ENCODE results near the gene NR3C1. TPM values are rescaled to one million over a fixed set of nuclear protein-coding genes. Genes with fewer than 3 reads are reported as not detected.

Gene NR3C1
- total RNA-seq, 6 experiments from 2014 or later, result 27.3 to 60.1 (median 47.2) TPM

DNA sequence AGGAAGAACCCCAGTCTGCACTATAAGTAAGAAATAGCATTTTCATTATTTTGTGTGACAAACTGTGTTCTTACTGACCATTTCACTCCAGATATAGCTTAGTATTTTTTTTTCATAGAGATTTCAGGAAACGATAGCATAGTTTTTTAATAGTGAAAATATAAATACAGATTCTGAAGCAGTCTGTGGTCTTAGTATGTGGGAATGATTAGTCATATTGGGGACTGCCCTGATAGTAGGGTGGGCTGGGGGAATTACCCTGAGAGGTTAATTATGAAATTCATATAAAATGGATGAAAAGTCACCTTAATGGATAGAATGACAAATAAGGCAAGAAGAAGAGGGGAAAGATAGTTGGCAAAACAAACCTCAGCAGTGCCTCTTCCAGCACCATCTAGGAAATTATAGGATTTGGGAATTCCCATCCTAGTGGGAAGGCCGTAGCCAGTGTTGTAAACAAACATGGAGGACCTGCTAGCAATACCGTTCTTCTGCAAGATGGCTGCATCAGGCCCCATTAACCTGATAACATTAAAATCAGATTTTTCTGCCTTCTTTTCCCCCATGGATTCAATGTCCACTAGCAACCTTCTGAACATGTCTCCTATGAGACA, 23.7 kb upstream of the NR3C1 start:
- Histone ChIP-seq H3K36me3 (no peaks in the 10 kb centered on the region), H3K27ac (no peak overlapping the region), H3K4me3 (no peak overlapping the region), H3K27me3 (no peaks in the 10 kb centered on the region), H3K4me1 (peaks cover 0 to 27% (median 4%) of the 10 kb centered on the region in 4 donors), H3K9me3 (no peaks in the 10 kb centered on the region)
- no peak for ATAC-seq
- 83% methylated on average over 1 of the region's 3 CpGs for WGBS (ENCODE audit: insufficient coverage, low coverage, low lambda C conversion rate, missing lambda C conversion rate)
- TF ChIP-seq, protein P1, sequence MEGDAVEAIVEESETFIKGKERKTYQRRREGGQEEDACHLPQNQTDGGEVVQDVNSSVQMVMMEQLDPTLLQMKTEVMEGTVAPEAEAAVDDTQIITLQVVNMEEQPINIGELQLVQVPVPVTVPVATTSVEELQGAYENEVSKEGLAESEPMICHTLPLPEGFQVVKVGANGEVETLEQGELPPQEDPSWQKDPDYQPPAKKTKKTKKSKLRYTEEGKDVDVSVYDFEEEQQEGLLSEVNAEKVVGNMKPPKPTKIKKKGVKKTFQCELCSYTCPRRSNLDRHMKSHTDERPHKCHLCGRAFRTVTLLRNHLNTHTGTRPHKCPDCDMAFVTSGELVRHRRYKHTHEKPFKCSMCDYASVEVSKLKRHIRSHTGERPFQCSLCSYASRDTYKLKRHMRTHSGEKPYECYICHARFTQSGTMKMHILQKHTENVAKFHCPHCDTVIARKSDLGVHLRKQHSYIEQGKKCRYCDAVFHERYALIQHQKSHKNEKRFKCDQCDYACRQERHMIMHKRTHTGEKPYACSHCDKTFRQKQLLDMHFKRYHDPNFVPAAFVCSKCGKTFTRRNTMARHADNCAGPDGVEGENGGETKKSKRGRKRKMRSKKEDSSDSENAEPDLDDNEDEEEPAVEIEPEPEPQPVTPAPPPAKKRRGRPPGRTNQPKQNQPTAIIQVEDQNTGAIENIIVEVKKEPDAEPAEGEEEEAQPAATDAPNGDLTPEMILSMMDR (IDR thresholded peaks at IDR 0.05), result no peak
- TF ChIP-seq POLR2A (IDR thresholded peaks at IDR 0.05), result no peak
- intact Hi-C loops (cut with DNase I), result no loop called here
- no peak for DNase-seq

DNA sequence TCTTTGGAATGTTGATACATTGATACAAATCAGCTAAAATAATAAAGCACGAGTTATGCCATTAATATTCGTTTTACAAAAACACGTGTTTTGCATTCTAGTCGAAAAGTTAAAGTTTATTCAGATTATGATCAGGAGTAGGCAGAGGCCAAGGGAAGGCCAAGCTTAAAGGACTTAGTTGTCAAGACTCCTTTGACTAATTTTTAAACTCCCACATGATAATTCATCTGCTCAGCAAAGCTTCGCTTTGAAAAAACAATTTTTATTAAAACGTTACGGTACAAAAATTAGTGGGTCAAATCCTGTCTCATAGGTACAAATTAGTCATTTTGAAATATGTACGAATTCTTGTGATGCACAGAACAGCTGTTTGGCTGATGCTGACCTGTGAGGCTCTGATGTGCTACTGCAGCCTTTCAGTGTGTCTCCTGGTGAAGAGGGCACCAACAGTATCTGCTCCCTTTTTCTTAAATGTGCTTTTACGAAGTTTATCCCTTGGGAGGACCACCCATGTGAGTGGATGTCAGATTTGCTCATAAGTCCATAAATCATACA, 23.0 kb upstream of the NR3C1 start:
- WGBS (ENCODE audit: insufficient coverage, low coverage, low lambda C conversion rate, missing lambda C conversion rate), result 93% methylated on average over 9 of the region's 9 CpGs
- Histone ChIP-seq H3K4me3 (no peak overlapping the region), H3K27me3 (no peaks in the 10 kb centered on the region), H3K9me3 (no peaks in the 10 kb centered on the region), H3K27ac (no peak overlapping the region), H3K4me1 (peaks cover 0 to 20% (median 2%) of the 10 kb centered on the region in 4 donors), H3K36me3 (no peaks in the 10 kb centered on the region)
- intact Hi-C loops (cut with DNase I), result no loop called here
- TF ChIP-seq POLR2A (IDR thresholded peaks at IDR 0.05), result no peak
- TF ChIP-seq, protein P1 (IDR thresholded peaks at IDR 0.05), result no peak
- DNase-seq (no peak), ATAC-seq (no peak)

DNA sequence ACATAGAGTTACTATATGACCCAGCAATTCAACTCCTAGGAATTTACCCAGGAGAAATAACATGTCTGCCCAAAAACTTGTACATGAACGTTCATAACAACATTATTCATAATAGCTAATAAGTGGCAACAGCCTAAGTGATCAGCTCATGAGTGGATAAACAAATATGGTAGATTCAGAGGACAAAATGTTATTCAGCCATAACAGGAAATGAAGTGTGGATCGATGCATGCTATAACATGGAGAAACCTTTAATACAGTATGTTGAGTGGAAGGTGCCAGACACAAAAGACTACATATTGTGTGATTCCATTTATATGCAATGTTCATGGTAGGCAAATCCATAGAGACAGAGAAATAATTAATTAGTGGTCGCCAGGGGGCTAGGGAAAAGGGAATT, 22.3 kb upstream of the NR3C1 start:
- H3K36me3 ChIP-seq, result no peaks in the 10 kb centered on the region
- no peak for TF ChIP-seq POLR2A (IDR thresholded peaks at IDR 0.05)
- intact Hi-C loops (cut with DNase I), result no loop called here
- WGBS (ENCODE audit: insufficient coverage, low coverage, low lambda C conversion rate, missing lambda C conversion rate), result 88% methylated on average over 3 of the region's 3 CpGs
- H3K27ac ChIP-seq, result no peak overlapping the region
- no peak for ATAC-seq
- DNase-seq, result no peak
- H3K4me3 ChIP-seq, result no peak overlapping the region
- no peaks in the 10 kb centered on the region for H3K27me3 ChIP-seq
- H3K9me3 ChIP-seq, result no peaks in the 10 kb centered on the region
- peaks cover 0 to 18% (median 2%) of the 10 kb centered on the region in 4 donors for H3K4me1 ChIP-seq

DNA sequence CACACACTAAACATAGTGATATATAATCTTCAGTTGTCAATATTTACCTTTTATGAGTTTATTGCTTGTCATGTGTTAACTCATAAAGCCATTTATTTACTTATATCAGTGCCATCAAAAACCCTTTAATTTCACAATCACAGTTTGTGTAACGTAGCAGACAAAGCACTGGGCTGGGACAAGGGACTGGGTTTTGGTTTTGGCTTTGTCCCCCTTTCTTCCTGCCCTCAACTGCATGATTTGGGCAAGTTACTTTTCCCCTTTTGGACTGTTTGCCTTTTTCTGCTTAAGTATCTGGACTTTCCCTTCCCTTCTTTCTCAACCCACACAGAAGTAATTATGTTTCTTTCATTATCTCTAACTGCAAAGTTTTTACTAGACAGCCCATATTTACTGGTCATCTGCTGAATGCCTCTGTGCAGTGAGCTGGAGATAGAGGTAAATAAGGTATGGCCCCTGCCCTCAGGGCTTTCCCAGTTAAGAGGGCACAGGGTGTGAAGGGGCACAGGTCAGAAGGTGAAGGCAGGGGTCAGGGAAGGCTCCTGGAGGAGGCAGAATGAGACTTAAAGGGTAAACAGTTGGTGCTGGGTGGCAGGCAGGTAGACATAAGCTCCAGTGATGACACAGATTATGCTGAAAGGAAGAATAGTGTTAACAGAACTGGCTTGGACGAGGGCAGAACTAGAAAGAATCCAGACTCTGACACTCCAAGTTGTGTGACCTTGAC, 14.8 kb upstream of the NR3C1 start:
- Histone ChIP-seq H3K9me3 (no peaks in the 10 kb centered on the region), H3K27ac (peak overlapping the region; percentile 25 to 69 (median 68)), H3K36me3 (no peaks in the 10 kb centered on the region), H3K4me3 (no peak overlapping the region), H3K27me3 (no peaks in the 10 kb centered on the region), H3K4me1 (peaks cover 0 to 48% (median 14%) of the 10 kb centered on the region in 4 donors)
- TF ChIP-seq POLR2A (IDR thresholded peaks at IDR 0.05), result no peak
- TF ChIP-seq, protein P1 (IDR thresholded peaks at IDR 0.05), result no peak
- ATAC-seq, result peak; percentile 73 to 84 (median 78)
- no peak for DNase-seq
- 17% methylated on average over 2 of the region's 2 CpGs for WGBS (ENCODE audit: insufficient coverage, low coverage, low lambda C conversion rate, missing lambda C conversion rate)
- intact Hi-C loops (cut with DNase I), result no loop called here

Measured in right lobe of liver (tissue), 6 donors.